Erythroblast (primary cell): Measurements from ENCODE around the gene TOP2A.

Experiments
- GATA1 ChIP-seq: IDR thresholded peaks from 2 replicates; pipeline ENCODE4 v1.6.1; 2011; ENCODE audit warnings: low read depth, mild to moderate bottlenecking, control low read depth, low read length, moderate library complexity
- POLR2A ChIP-seq: IDR thresholded peaks from 2 replicates; pipeline ENCODE4 v1.6.1; 2011; ENCODE audit warnings: mild to moderate bottlenecking, low read length

- no peak for TF ChIP-seq POLR2A
- no peak for TF ChIP-seq GATA1
Measured at GRCh38 chr17:40378966-40379365, 38.7 kb downstream of the TOP2A start.
